PC-3 (cell line): Measurements from ENCODE around the gene CORO6. TPM values are rescaled to one million over a fixed set of nuclear protein-coding genes. Genes with fewer than 3 reads are reported as not detected.

ENCODE experiments used
- ATAC-seq: fragments of 200-7000 bp; cut with Tn5 transposase; 2 replicates; pipeline ENCODE4 v1.9.1; 2020; ENCODE audit warnings: mild to moderate bottlenecking, moderate library complexity
- BruUV-seq: library from RNA; stranded (reverse); fragments of 400-500 nt; replicated peaks from 2 replicates; lab custom pipeline; 2021; lab: Mats Ljungman, UMichigan
- CTCF ChIA-PET: fragments of 300-600 bp; sonication (Branson Sonifier 250); formaldehyde crosslinking; loops from one replicate; lab custom pipeline; 2022; ENCODE audit warnings: antibody characterized with exemption; lab: Charles Lee
- POLR2A ChIA-PET: fragments of 300-600 bp; sonication (Branson Sonifier 250); formaldehyde crosslinking; loops from one replicate; lab custom pipeline; 2022; ENCODE audit warnings: antibody characterized with exemption; ENCODE audit not compliant: unreplicated experiment; lab: Charles Lee
- DNase-seq: peaks from one replicate; pipeline ENCODE4 v3.0.0-alpha.2; 2015
- H2AFZ ChIP-seq: fragments of 300-600 bp; sonication (generic); 2 replicates; pipeline ENCODE4 v1.6.0; 2016; ENCODE audit warnings: antibody characterized with exemption, low read length
- H3F3A ChIP-seq: fragments of 300-600 bp; sonication (generic); one replicate; pipeline ENCODE4 v1.6.0; 2017; ENCODE audit warnings: antibody characterized with exemption, low read length, control low read depth, mild to moderate bottlenecking; ENCODE audit not compliant: unreplicated experiment
- H3K27ac ChIP-seq: fragments of 300-600 bp; sonication (generic); 2 replicates; pipeline ENCODE4 v1.5.1; 2016; ENCODE audit warnings: mild to moderate bottlenecking, low read length
- H3K27me3 ChIP-seq: fragments of 300-600 bp; sonication (generic); 2 replicates; pipeline ENCODE4 v1.6.1; 2016; ENCODE audit warnings: low read length, mixed read lengths
- H3K36me3 ChIP-seq: fragments of 300-600 bp; sonication (generic); 2 replicates; pipeline ENCODE4 v1.6.1; 2016; ENCODE audit warnings: low read depth, mixed run types, low read length, mixed read lengths
- H3K4me1 ChIP-seq: fragments of 300-600 bp; sonication (generic); 2 replicates; pipeline ENCODE4 v1.5.1; 2016; ENCODE audit warnings: low read length; ENCODE audit not compliant: insufficient read depth
- H3K4me2 ChIP-seq: fragments of 300-600 bp; sonication (generic); 2 replicates; pipeline ENCODE4 v1.6.0; 2016; ENCODE audit warnings: low read length
- H3K4me3 ChIP-seq: fragments of 300-600 bp; sonication (generic); 2 replicates; pipeline ENCODE4 v1.5.1; 2016; ENCODE audit warnings: mild to moderate bottlenecking, low read length, mixed read lengths
- H3K79me2 ChIP-seq: fragments of 300-600 bp; sonication (generic); 2 replicates; pipeline ENCODE4 v1.6.1; 2017; ENCODE audit warnings: low read length, mixed read lengths
- H3K9ac ChIP-seq: fragments of 300-600 bp; sonication (generic); 2 replicates; pipeline ENCODE4 v1.6.0; 2016; ENCODE audit warnings: mild to moderate bottlenecking, low read length
- H3K9me2 ChIP-seq: fragments of 300-600 bp; sonication (generic); replicated peaks from 2 replicates; pipeline ENCODE4 v1.6.1; 2016; ENCODE audit warnings: mixed run types, low read length, mixed read lengths
- H3K9me3 ChIP-seq: fragments of 300-600 bp; sonication (generic); 2 replicates; pipeline ENCODE4 v1.6.1; 2016; ENCODE audit warnings: low read length, mixed read lengths
- H4K20me1 ChIP-seq: fragments of 300-600 bp; sonication (generic); 2 replicates; pipeline ENCODE4 v1.6.1; 2016; ENCODE audit warnings: low read length, mixed read lengths
- EZH2 ChIP-seq: fragments of 300-600 bp; sonication (generic); IDR thresholded peaks from one replicate; pipeline ENCODE4 v1.6.1; 2017; ENCODE audit warnings: antibody characterized with exemption, mild to moderate bottlenecking, low read length; ENCODE audit not compliant: unreplicated experiment
- EZH2phosphoT487 ChIP-seq: fragments of 300-600 bp; sonication (generic); IDR thresholded peaks from 2 replicates; pipeline ENCODE4 v1.6.1; 2018; ENCODE audit warnings: mild to moderate bottlenecking, antibody characterized with exemption, low read length, borderline replicate concordance
- intact Hi-C: fragments of 100-400 bp; cut with micrococcal nuclease; formaldehyde crosslinking; loops from 2 replicates; pipeline ENCODE4 v1.9.0; 2023
- total RNA-seq: library from RNA; depleted of rRNA; stranded (reverse); fragments of >200 nt; gene quantifications from 2 replicates; pipeline ENCODE4 v1.2.3, GENCODE V29; 2014
- TF ChIP-seq, protein P1 (sequence below): fragments of 300-600 bp; sonication (generic); conservative IDR thresholded peaks from 2 replicates; pipeline ENCODE4 v1.5.1; 2017; ENCODE audit warnings: antibody characterized with exemption, low read depth, mild to moderate bottlenecking, low read length

CORO6 gene
- total RNA-seq, 1 experiment from 2014 or later = 0.44 TPM

DNA sequence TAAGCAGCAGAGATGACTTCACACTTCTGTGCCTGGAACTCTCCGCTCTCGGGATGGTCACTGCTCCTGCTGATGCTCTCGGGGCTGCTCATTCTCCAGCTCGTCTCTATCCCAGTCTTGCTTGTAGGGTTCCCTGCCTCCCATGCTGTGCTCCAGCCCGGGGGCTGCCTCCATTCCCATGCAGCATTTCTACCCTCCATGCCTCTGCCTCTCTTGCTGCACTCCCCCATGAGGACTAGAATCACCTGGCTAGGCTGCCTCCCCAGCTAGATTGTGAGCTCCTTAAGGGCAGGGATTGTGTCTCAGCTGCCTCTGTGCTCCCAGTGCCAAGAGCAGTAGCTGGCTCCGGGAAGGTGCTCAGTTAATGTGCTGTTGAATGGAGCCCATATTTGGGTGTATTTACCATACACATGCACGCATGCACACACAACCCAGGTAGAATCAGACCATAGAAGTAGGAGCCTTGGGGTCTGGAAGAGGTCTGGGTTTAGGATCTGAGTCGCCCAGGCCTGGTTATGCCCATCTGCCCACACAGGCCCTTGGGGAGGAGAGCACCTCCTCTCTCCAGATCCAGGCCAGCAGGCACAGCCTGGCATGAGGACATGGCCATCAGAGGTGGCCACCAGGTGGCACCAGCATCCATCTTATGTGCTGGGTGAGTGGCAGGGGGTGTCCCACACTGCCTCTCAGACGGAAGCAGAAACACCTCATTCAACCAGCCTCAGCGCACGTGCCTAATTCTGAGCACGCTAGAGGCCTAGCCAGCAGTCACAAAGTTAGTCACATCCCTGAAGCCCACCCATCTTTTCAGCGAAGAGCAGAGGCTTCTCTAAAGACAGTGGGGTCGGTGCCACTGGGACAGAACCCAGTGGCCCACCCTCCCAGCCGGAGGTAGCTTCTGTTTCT, 42.6 kb downstream of the CORO6 start:
- no peak overlapping the region for H2AFZ ChIP-seq
- BruUV-seq = no TSS peak
- intact Hi-C loops = loop anchor here (2.0 kb wide), 1 partner anchor 39 kb away; no protein-coding TSS in a partner anchor

DNA sequence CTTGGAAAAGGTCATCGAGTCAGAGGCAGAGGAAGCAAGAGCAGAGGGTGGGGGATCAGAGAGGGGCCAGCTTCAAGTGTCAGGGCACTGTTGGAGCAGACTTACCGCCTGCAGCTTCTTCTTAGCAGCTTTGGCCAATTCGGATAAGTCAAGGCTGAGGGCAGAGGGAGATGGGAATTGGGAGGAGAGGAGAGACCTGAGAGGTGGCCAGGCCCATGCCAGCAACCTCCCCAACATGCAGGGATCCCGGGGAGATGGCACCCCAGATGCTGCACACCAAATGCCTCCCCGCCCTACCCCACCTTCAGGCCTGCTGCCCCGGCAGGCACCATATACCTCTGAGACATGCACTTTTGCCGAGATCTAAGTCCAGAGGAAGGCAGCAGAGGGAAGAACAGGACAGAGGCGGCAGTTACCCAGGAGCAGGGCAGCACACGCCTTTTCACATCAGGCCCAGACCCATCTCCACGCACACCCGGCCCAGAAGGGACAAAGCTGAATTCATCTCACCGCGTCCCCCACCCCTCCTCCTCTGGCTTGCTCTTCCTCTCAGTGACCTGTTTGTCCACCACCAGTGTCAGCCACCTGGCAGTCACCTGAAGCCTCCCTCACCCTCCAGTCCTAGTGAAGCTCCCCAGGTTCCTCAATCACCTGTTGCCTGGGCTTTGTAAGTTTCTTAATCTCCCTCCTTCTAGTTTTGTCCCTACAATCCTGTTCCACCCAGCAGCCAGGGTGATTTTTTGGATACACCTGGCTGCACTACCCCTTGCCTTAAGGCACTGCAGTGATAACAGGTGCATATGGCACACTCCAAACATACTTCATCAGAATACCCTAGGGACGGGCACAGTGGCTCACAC, 43.9 kb downstream of the CORO6 start:
- ChIA-PET POLR2A (no interaction called here), CTCF (interaction anchor here (1.0 kb wide), 1 partner anchor 12 kb away, joined by 4 read pairs; no protein-coding TSS in a partner anchor)
- DNase-seq = no peak
- BruUV-seq = no TSS peak
- TF ChIP-seq EZH2 = no peak
- no peak for TF ChIP-seq EZH2phosphoT487
- TF ChIP-seq, protein P1, sequence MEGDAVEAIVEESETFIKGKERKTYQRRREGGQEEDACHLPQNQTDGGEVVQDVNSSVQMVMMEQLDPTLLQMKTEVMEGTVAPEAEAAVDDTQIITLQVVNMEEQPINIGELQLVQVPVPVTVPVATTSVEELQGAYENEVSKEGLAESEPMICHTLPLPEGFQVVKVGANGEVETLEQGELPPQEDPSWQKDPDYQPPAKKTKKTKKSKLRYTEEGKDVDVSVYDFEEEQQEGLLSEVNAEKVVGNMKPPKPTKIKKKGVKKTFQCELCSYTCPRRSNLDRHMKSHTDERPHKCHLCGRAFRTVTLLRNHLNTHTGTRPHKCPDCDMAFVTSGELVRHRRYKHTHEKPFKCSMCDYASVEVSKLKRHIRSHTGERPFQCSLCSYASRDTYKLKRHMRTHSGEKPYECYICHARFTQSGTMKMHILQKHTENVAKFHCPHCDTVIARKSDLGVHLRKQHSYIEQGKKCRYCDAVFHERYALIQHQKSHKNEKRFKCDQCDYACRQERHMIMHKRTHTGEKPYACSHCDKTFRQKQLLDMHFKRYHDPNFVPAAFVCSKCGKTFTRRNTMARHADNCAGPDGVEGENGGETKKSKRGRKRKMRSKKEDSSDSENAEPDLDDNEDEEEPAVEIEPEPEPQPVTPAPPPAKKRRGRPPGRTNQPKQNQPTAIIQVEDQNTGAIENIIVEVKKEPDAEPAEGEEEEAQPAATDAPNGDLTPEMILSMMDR = no peak
- Histone ChIP-seq H3K27ac (no peak overlapping the region), H3K4me1 (no peaks in the 10 kb centered on the region), H3K9me2 (no peaks in the 10 kb centered on the region), H3K4me2 (no peak overlapping the region), H2AFZ (no peak overlapping the region), H3F3A (no peaks in the 10 kb centered on the region), H3K9ac (no peak overlapping the region), H3K36me3 (no peaks in the 10 kb centered on the region), H3K9me3 (no peaks in the 10 kb centered on the region), H4K20me1 (no peaks in the 10 kb centered on the region), H3K79me2 (no peaks in the 10 kb centered on the region), H3K27me3 (no peaks in the 10 kb centered on the region), H3K4me3 (no peak overlapping the region)
- no peak for ATAC-seq
- intact Hi-C loops = no loop called here

More for the DNA sequence above, 42.6 kb downstream of the CORO6 start:
- Histone ChIP-seq H3K9ac (no peak overlapping the region), H3K27me3 (no peaks in the 10 kb centered on the region), H3K4me1 (no peaks in the 10 kb centered on the region), H4K20me1 (no peaks in the 10 kb centered on the region), H3K79me2 (0 out of 2 replicates have a peak, but pooled peaks cover 3% of the 10 kb centered on the region), H3K27ac (no peak overlapping the region), H3K36me3 (no peaks in the 10 kb centered on the region), H3K4me2 (no peak overlapping the region), H3K9me3 (no peaks in the 10 kb centered on the region), H3K9me2 (no peaks in the 10 kb centered on the region), H3K4me3 (no peak overlapping the region), H3F3A (no peaks in the 10 kb centered on the region)
- ATAC-seq = peak; percentile 99
- DNase-seq = peak; percentile 82
- ChIA-PET POLR2A (interaction anchor here (0.5 kb wide), 1 partner anchor 11 kb away, joined by 9 read pairs; no protein-coding TSS in a partner anchor), CTCF (no interaction called here)
- TF ChIP-seq, protein P1 = peak; percentile 83
- TF ChIP-seq EZH2 = no peak
